K562 (cell line): ENCODE data around the gene POU2AF1.

Source experiments
- CREB3L1 ChIP-seq: fragments of 450-650 bp; IDR thresholded peaks from 2 replicates; pipeline ENCODE4 v1.6.1; 2014; ENCODE audit warnings: low read depth, mild to moderate bottlenecking, moderate library complexity, borderline replicate concordance
- EZH2 ChIP-seq: IDR thresholded peaks from 2 replicates; pipeline ENCODE4 v1.6.1; 2012; ENCODE audit warnings: low read depth, mild to moderate bottlenecking, inconsistent platforms, low read length, borderline replicate concordance
- FOXM1 ChIP-seq, 2 experiments: fragments of 450-650 bp in 1 of 2; sonication (generic) in 1 of 2; formaldehyde crosslinking in 1 of 2; IDR thresholded peaks; 2 replicates each; pipeline versions ENCODE4 v1.6.1 to v1.9.0; 2017 to 2022; ENCODE audit warnings: low read depth in 2 of 2, mild to moderate bottlenecking in 2 of 2, missing genetic modification reagents in 1 of 2, moderate library complexity in 1 of 2
- JUND ChIP-seq, 2 experiments: IDR thresholded peaks; 2 replicates in 1 of 2; 3 replicates in 1 of 2; pipeline ENCODE4 v1.6.1; 2011; ENCODE audit warnings: borderline replicate concordance in 2 of 2, low read depth in 2 of 2, low read length in 2 of 2, improper control_type of control experiment in 1 of 2, missing biosample characterization in 1 of 2, missing genetic modification characterization in 1 of 2, missing genetic modification reagents in 1 of 2
- MXI1 ChIP-seq: IDR thresholded peaks from 2 replicates; pipeline ENCODE4 v1.6.1; 2011; ENCODE audit warnings: low read depth, mild to moderate bottlenecking, improper control_type of control experiment, low read length
- POLR2A ChIP-seq: fragments of 450-650 bp; conservative IDR thresholded peaks from 2 replicates; pipeline ENCODE4 v1.6.1; 2016

GRCh38 chr11:111342329-111342728, 36.7 kb downstream of the POU2AF1 start:
- TF ChIP-seq JUND (IDR thresholded peaks at IDR 0.05; ENCODE audit: borderline replicate concordance, low read depth, low read length) (no peak), JUND (tag; IDR thresholded peaks at IDR 0.05; ENCODE audit: borderline replicate concordance, low read depth, low read length) (no peak), MXI1 (no peak), POLR2A (no peak), EZH2 (no peak), CREB3L1 (no peak), FOXM1 (IDR thresholded peaks at IDR 0.05; ENCODE audit: low read depth) (no peak), FOXM1 (CRISPR knock-in tag; IDR thresholded peaks at IDR 0.05; ENCODE audit: low read depth) (no peak)
